Esophagus muscularis mucosa (tissue), 4 donors: ENCODE measurements around the gene PIN1. TPM values are rescaled to one million over a fixed set of nuclear protein-coding genes. Genes with fewer than 3 reads are reported as not detected.

Experiments
- DNase-seq: peaks from one replicate; pipeline ENCODE4 v3.0.0-alpha.2; 2017; ENCODE audit errors: extremely low spot score
- H3K27ac ChIP-seq, 4 donors: fragments of 200-600 bp; sonication (generic); replicated peaks in 1 of 4; 1 replicate in 3 of 4; 2 replicates in 1 of 4; pipeline ENCODE4 v1.5.1; 2016 to 2019; ENCODE audit warnings: mild to moderate bottlenecking in 1 of 4
- H3K27me3 ChIP-seq, 4 donors: fragments of 200-600 bp; sonication (generic); one replicate each; pipeline versions ENCODE4 v1.5.1 to v1.6.0; 2016 to 2019
- H3K36me3 ChIP-seq, 4 donors: fragments of 200-600 bp; sonication (generic); one replicate each; pipeline ENCODE4 v1.5.1; 2016 to 2019
- H3K4me1 ChIP-seq, 4 donors: fragments of 200-600 bp; sonication (generic); one replicate each; pipeline ENCODE4 v1.5.1; 2016 to 2019
- H3K4me3 ChIP-seq, 4 donors: fragments of 200-600 bp; sonication (generic); 1 replicate in 2 of 4; 2 replicates in 2 of 4; pipeline ENCODE4 v1.5.1; 2016 to 2019; ENCODE audit warnings: mild to moderate bottlenecking in 4 of 4, moderate library complexity in 1 of 4
- H3K9me3 ChIP-seq, 4 donors: fragments of 200-600 bp; sonication (generic); 1 replicate in 3 of 4; 2 replicates in 1 of 4; pipeline ENCODE4 v1.5.1; 2016 to 2019
- CTCF ChIP-seq, 3 experiments: fragments of 200-600 bp in 2 of 3; fragments of 450-650 bp in 1 of 3; sonication (generic) in 2 of 3; IDR thresholded peaks; one replicate each; pipeline ENCODE4 v1.5.1; 2017 to 2019; ENCODE audit warnings: antibody characterized with exemption in 3 of 3, mild to moderate bottlenecking in 2 of 3, moderate library complexity in 1 of 3
- EP300 ChIP-seq: sonication (generic); formaldehyde crosslinking; IDR thresholded peaks from one replicate; pipeline ENCODE4 v1.6.1; 2017; ENCODE audit warnings: antibody characterized with exemption
- POLR2A ChIP-seq: fragments of 450-650 bp; IDR thresholded peaks from one replicate; pipeline ENCODE4 v1.6.1; 2017; ENCODE audit warnings: antibody characterized with exemption, moderate library complexity, mild to moderate bottlenecking, low read depth
- POLR2AphosphoS5 ChIP-seq, 2 donors: sonication (generic); formaldehyde crosslinking; IDR thresholded peaks; one replicate each; pipeline ENCODE4 v1.6.1; 2017; ENCODE audit warnings: antibody characterized with exemption in 2 of 2
- WGBS: methylation state at CpG from one replicate; pipeline ENCODE4 v1.1.5; 2018; 5-methylcytosine and 5-hydroxymethylcytosine counted together
- intact Hi-C: fragments of 100-400 bp; cut with DNase I; formaldehyde crosslinking; loops from one replicate; pipeline ENCODE4 v1.15.1; 2023
- small RNA-seq, 3 donors: library from RNA; depleted of rRNA; stranded (forward); fragments of <200 nt; gene quantifications; one replicate each; pipeline ENCODE3, GENCODE V24; 2016
- total RNA-seq, 4 donors: library from RNA; depleted of rRNA; stranded (reverse); fragments of >200 nt; gene quantifications; one replicate each; pipeline versions ENCODE4 v1.1.0 to v1.2.1, GENCODE V29; 2016

Gene PIN1
- total RNA-seq, 4 donors from 2014 or later = 113 to 183 (median 145) TPM

GRCh38 chr19:9883764-9884163, 48.6 kb downstream of the PIN1 start:
- Histone ChIP-seq H3K4me3 (no peak overlapping the region), H3K27ac (no peak overlapping the region), H3K36me3 (no peaks in the 10 kb centered on the region), H3K9me3 (no peaks in the 10 kb centered on the region), H3K4me1 (no peaks in the 10 kb centered on the region), H3K27me3 (peaks cover 0 to 47% (median 2%) of the 10 kb centered on the region in 4 donors)
- TF ChIP-seq EP300 (no peak), POLR2A (no peak), POLR2AphosphoS5 (IDR thresholded peaks at IDR 0.05) (no peak), CTCF (IDR thresholded peaks at IDR 0.05) (no peak)
- no peak for DNase-seq
- WGBS = 76% methylated on average over 6 of the region's 12 CpGs
- intact Hi-C loops = no loop called here

- 38% methylated on average over 6 of the region's 8 CpGs for WGBS
- no peak overlapping the region for H3K4me3 ChIP-seq
- H3K36me3 ChIP-seq = no peaks in the 10 kb centered on the region
- H3K4me1 ChIP-seq = no peaks in the 10 kb centered on the region
- peak; percentile 8 to 38 (median 22) for TF ChIP-seq CTCF (IDR thresholded peaks at IDR 0.05)
- TF ChIP-seq POLR2A = no peak
- DNase-seq = no peak
- no peak overlapping the region for H3K27ac ChIP-seq
- H3K9me3 ChIP-seq = no peaks in the 10 kb centered on the region
- intact Hi-C loops = no loop called here
- H3K27me3 ChIP-seq = peaks cover 0 to 53% (median 2%) of the 10 kb centered on the region in 4 donors
Measured at GRCh38 chr19:9885077-9885552, 50.0 kb downstream of the PIN1 start.

- no peak for DNase-seq
- H3K27ac ChIP-seq = no peak overlapping the region
- intact Hi-C loops = no loop called here
- no peaks in the 10 kb centered on the region for H3K9me3 ChIP-seq
- no peak overlapping the region for H3K4me3 ChIP-seq
- 81% methylated on average over 6 of the region's 6 CpGs for WGBS
- H3K4me1 ChIP-seq = no peaks in the 10 kb centered on the region
- H3K27me3 ChIP-seq = peaks cover 0 to 21% (median 0%) of the 10 kb centered on the region in 4 donors
- H3K36me3 ChIP-seq = no peaks in the 10 kb centered on the region
- TF ChIP-seq POLR2A = no peak
- TF ChIP-seq POLR2AphosphoS5 (IDR thresholded peaks at IDR 0.05) = no peak
- TF ChIP-seq CTCF (IDR thresholded peaks at IDR 0.05) = no peak
- no peak for TF ChIP-seq EP300
Measured at GRCh38 chr19:9891609-9892373, 56.7 kb downstream of the PIN1 start.

Small RNA genes lying within 50 kb of the gene (small RNA-seq; reads per million reads assigned to genes)
- gene RF00156 = 0 reads per million in 3 donors

Other genes starting within 250 kb of the PIN1 start
- 10 to 100 TPM; 26.8 to 40.3 (median 35.8) TPM for gene ZNF561, start 214.1 kb upstream of the PIN1 start, total RNA-seq
- gene ZNF562, start 160.2 kb upstream of the PIN1 start, total RNA-seq = 10 to 100 TPM; 22.8 to 30.3 (median 27.2) TPM
- 10 to 100 TPM; 19.7 to 43.2 (median 22.8) TPM for gene ZNF846, start 66.6 kb upstream of the PIN1 start, total RNA-seq
- gene FBXL12, start 16.2 kb upstream of the PIN1 start, total RNA-seq = 10 to 100 TPM; 15.8 to 32.7 (median 29.2) TPM
- 100 to 1,000 TPM; 297 to 717 (median 464) TPM for gene UBL5, start 7.4 kb upstream of the PIN1 start, total RNA-seq
- 10 to 100 TPM in 3 of 4 donors, 1 to 10 TPM in 1; 3.6 to 17.1 (median 11.6) TPM for gene OLFM2, start 101.2 kb downstream of the PIN1 start, total RNA-seq
- 10 to 100 TPM; 12.9 to 29.1 (median 19.5) TPM for gene COL5A3, start 175.2 kb downstream of the PIN1 start, total RNA-seq
- not detected for gene RDH8, start 178.2 kb downstream of the PIN1 start, total RNA-seq